Pons (tissue), 1 donor: ENCODE data around the gene BRD7.

Experiments used
- DNase-seq: peaks from one replicate; pipeline ENCODE4 v3.0.0-alpha.2; 2016; ENCODE audit warnings: low spot score

BRD7 gene

DNA sequence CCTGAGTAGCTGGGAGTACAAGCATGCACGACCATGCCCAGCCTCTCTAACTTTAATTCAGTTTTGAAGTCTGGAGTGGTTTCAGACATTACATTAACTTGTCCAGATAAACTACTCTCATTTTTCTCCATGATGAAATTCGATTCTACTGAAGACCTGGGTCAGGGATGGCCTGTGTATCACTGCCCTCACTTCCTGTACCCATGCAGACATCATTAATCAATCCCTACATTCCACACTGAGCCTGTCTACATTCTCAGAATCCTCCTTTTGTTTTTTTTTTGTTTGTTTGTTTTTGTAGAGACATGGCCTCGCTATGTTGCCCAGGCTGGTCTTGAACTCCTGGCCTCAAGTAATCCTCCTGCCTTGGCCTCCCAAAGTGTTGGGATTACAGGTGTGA lies 79.9 kb downstream of the BRD7 start:
- DNase-seq = no peak

GRCh38 chr16:50288026-50288425 lies 80.8 kb downstream of the BRD7 start:
- DNase-seq = no peak

- DNase-seq = no peak
These were observed 82.1 kb downstream of the BRD7 start for GRCh38 chr16:50286681-50287080.

GRCh38 chr16:50285406-50286003 lies 83.3 kb downstream of the BRD7 start:
- DNase-seq = no peak

DNA sequence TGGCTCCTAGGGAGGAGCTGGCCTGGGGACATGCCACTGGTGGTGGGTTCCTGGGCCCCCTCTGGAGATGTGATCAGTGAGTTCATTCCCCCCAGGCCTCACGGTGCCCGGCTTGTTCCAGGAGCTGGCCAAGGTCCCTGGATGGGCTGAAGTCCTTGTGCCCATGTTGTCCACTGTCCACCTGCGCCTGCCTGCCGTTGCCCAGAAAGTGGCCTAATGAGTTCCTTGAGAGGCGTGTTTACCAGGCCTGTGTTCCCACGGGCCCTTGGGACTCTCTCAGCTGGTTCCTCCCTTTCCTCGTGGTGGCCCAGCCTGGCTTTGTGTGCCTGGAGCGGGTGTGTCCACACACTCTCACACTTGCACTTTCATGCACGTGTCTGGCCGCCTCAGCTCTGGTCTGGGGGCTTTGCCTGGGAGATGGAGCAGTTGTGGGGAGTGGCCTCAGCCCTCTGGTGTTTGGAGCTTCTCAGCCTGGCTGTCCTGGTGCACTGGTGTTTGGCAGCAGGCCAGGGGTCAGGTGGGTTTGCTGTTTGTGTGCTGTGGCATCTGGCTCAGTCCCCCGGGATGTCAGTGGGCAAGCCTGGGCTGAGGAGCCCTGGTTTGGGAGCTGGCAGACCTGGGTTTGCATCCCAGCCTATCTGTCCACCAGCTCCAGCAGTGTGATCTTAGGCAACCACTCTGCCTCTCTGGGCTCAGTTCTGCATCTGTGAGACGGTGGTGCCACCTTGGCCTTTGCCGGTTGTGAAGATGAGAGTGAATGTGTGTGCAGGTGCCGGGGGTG lies 84.5 kb downstream of the BRD7 start:
- DNase-seq = no peak

DNA sequence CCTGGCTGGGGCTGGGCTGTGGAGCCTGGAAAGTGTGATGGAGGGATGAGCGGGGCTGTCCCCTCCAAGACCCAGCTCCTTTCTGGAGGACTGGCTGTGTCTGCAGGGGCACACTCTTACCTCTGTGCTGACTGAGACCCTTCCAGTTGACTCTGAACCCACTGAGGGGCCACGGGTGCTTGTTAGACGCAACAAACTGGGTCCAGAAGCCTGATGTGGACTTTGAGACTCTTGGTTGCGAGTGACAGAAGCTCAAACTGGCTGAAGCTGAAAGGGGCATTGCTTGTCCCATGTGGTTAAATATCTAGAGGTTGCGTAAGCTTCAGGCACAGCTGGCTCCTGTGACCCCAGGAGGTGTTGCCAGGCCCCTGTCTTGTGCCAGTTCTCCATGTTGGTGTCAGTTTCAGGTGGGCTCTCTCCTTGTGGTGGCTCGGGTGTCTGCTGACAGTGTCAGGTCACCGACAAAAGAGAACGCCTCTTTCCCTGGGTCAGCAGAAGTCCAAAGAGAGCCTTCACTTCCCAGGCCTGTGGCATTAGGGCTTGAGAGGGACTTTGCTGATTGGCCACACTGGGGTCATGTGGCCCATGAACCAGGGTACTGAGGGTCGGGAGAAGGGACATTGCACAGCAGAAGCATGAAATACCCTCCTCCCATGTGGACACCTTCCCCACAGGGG lies 85.7 kb downstream of the BRD7 start:
- no peak for DNase-seq

DNA sequence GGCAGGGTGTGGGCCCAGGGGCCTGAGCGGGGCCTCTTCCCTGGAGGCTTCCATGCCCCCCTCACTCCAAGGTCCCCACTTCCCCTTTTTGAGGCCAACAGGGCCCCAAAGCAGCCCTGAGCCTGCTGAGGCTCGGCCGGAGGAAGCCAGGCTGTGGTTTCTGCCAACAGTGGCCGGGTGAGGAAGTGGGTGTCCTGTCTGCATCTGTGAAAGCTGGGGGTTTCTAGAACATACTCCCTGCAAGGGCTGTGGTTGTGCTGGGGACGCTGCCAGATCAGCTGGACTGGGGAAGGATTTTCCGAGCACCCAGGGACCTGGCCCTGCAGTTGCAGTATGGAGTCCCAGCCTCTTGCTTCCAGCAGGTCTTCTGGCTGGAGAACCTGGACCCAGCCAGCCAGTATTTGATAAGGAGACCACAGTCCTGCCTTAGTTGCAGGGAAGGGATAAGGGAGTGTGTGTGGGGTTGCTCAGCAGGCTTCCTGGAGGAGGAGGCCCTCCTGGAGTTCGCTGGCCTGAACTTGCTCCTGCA lies 86.7 kb downstream of the BRD7 start:
- DNase-seq = peak; percentile 83

DNA sequence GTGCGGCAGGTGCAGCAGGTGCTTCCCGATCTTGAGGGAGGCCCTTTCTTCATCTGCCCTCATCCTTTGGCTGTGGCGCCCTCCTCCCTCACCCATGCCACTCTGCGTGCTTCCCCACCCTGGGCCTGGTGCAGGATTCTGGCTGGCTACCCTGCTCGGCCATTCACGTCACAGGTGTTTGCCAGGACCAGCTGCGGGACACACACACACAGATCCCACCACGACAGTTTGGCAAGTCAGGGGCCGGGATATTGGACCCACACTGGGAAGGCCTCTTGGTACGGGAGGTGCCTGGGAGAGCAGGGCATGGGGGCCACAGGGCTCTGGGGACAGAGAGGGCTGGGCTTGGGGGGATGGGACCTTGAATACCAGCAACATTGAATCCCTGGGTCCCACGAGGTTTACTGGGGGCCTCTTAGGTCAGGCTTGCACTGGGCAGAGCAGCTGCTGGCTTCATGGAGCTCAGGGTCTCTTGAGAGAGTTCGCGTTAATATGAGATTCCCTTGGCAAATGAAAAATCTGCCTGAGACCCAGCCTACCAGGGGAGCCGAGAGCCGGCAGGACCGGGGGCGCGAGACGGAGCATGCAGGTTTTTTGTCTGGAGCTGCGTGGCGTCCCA lies 87.3 kb downstream of the BRD7 start:
- DNase-seq = no peak

DNA sequence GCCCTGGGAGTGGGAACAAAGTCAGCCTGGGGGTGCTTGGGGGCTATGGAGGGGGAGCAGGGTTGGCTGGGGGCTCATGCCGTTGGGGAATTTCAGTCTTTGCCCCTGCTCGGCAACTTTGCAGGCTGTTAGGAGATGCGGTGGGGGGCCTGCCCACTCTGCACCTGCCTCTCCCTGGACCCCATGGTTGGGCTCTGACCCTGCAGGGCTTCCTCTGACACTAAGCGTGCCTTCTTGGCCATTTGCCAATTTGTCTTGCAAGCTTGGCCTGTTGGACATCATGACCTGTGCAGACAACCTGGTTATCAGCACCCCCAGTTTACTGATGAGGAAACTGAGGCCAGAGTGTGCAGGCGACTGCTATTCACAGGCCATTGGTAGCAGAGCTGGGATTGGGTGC lies 87.9 kb downstream of the BRD7 start:
- DNase-seq = no peak

DNA sequence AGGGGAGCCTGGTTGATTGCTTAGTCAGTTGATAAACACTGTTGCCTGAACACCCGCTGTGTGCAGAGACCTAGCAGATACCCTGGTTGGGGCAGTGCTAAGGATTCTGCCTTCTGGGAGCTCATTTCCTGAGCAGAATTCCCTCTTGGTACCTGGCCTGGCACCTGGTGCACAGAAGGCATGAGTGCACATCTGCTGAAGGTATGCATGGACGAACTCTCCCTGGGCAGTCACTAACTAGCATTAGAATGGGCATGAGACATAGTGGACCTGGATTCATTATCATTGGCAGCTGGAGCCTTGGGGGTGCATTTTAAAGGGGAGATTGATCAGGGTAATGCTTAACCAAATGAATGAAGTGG lies 89.3 kb downstream of the BRD7 start:
- DNase-seq = no peak

DNA sequence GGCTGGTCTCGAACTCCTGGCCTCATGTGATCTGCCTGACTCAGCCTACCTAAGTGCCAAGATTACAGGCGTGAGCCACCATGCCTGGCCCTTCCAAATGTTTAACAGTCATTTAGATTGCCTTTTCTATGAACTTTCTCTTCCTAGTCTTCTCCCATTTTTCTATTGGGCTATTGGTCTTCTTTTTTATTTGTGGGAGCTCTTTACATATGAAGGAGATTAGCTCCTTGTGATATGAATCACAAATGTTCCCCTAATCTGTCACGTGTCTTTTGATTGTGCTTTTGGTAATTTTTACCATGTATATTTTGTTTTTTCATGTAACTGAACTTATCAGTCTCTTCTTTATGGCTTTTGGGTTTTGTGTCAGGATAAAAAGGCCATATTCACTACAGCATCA lies 90.5 kb downstream of the BRD7 start:
- no peak for DNase-seq

DNA sequence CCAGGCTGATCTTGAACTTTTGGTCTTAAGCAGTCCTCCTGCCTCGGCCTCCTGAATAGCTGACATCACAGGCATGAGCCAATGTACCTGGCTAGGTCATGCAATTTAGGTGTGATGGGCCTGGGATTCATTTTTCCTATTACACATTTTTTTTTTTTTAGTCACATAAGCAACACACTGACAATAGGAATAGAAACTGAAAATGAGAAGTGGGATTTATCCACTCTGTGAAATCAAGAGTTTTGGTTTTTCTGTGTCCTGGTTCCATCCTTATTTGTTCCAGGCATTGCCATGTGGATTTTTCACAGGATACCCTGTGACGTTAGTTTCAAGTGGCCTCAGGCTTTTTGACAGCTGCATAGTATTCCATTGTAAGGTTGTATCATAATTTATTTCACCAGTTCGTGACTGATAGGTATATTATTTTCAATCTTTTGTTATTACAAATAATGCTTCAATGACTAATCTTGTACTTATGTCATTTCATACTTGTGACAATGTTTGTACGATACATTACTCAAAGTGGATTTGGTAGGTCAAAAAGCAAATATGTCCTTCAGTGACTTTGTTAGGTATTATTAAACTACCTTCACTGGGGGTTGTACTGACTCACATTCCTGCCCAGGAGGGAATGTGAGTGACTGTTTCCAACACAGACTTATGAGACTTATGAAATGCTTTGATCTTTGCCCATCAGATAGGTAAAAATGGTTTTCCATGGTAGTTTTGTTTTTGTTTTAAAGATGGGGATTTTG lies 91.8 kb downstream of the BRD7 start:
- DNase-seq = no peak

DNA sequence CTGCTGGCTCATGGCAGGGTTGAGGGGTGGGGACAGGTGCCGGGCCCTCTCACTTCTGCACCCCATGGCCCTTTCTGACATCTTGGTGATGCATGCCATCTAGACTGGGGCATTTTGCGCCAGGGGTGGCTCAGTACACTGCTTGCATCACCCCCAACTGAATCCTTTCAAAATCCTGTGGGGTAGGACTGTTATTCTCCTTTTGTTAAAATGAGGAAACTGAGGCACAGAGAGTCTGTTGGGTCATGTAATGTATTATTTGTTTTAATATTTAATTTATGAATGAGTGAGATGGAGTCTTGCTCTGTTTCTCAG lies 92.5 kb downstream of the BRD7 start:
- no peak for DNase-seq

GRCh38 chr16:50275428-50276325 lies 93.1 kb downstream of the BRD7 start:
- no peak for DNase-seq

GRCh38 chr16:50275098-50275415 lies 93.7 kb downstream of the BRD7 start:
- no peak for DNase-seq

- DNase-seq = no peak
These were observed 94.3 kb downstream of the BRD7 start for GRCh38 chr16:50274326-50275097.

GRCh38 chr16:50273888-50274325 lies 94.9 kb downstream of the BRD7 start:
- DNase-seq = peak; percentile 45

- no peak for DNase-seq
These were observed 95.5 kb downstream of the BRD7 start for GRCh38 chr16:50273382-50273690.

- DNase-seq = no peak
These were observed 96.0 kb downstream of the BRD7 start for GRCh38 chr16:50272687-50273381.

GRCh38 chr16:50272111-50272571 lies 96.6 kb downstream of the BRD7 start:
- DNase-seq = no peak
